A673 (cell line): ENCODE measurements around the gene RBM42. TPM values are rescaled to one million over a fixed set of nuclear protein-coding genes. Genes with fewer than 3 reads are reported as not detected.

ENCODE experiments used
- BruUV-seq: library from RNA; stranded (reverse); fragments of 400-500 nt; replicated peaks from 2 replicates; lab custom pipeline; 2021; lab: Mats Ljungman, UMichigan
- CTCF ChIA-PET: fragments of 300-600 bp; sonication (Branson Sonifier 250); formaldehyde crosslinking; loops from one replicate; lab custom pipeline; 2022; ENCODE audit warnings: antibody characterized with exemption; lab: Charles Lee
- POLR2A ChIA-PET: fragments of 300-600 bp; sonication (Branson Sonifier 250); formaldehyde crosslinking; loops from one replicate; lab custom pipeline; 2022; ENCODE audit warnings: antibody characterized with exemption; ENCODE audit not compliant: low non-redundant PET; lab: Charles Lee
- DNase-seq: peaks from one replicate; pipeline ENCODE4 v3.0.0-alpha.2; 2015; ENCODE audit warnings: low spot score
- H3K27ac ChIP-seq: fragments of 200-600 bp; sonication (generic); 2 replicates; pipeline ENCODE4 v1.5.1; 2016; ENCODE audit warnings: mixed run types, low read depth, mild to moderate bottlenecking, mixed read lengths, antibody characterized with exemption, low read length; ENCODE audit not compliant: poor library complexity, severe bottlenecking
- H3K27me3 ChIP-seq: fragments of 200-600 bp; sonication (generic); replicated peaks from 2 replicates; pipeline ENCODE4 v1.6.1; 2017; ENCODE audit warnings: mixed run types, low read depth, mild to moderate bottlenecking, mixed read lengths, antibody characterized with exemption, low read length; ENCODE audit not compliant: insufficient read depth, poor library complexity
- H3K36me3 ChIP-seq: fragments of 200-600 bp; sonication (generic); 2 replicates; pipeline ENCODE4 v1.6.1; 2016; ENCODE audit warnings: mixed run types, mild to moderate bottlenecking, mixed read lengths, antibody characterized with exemption, low read length; ENCODE audit not compliant: insufficient read depth, poor library complexity, severe bottlenecking
- H3K4me1 ChIP-seq: fragments of 200-600 bp; sonication (generic); 2 replicates; pipeline ENCODE4 v1.6.1; 2017; ENCODE audit warnings: mixed run types, mild to moderate bottlenecking, mixed read lengths, antibody characterized with exemption, low read length; ENCODE audit not compliant: insufficient read depth, poor library complexity, severe bottlenecking
- H3K4me3 ChIP-seq: fragments of 200-600 bp; sonication (generic); 2 replicates; pipeline ENCODE4 v1.5.1; 2016; ENCODE audit warnings: low read depth, mixed run types, mild to moderate bottlenecking, mixed read lengths, low read length; ENCODE audit not compliant: poor library complexity, severe bottlenecking
- H3K9me3 ChIP-seq: fragments of 200-600 bp; sonication (generic); 2 replicates; pipeline ENCODE4 v1.6.1; 2016; ENCODE audit warnings: mixed run types, low read depth, mild to moderate bottlenecking, mixed read lengths, antibody characterized with exemption, low read length; ENCODE audit not compliant: poor library complexity, severe bottlenecking
- EZH2 ChIP-seq: fragments of 200-600 bp; sonication (generic); IDR thresholded peaks from 2 replicates; pipeline ENCODE4 v1.6.1; 2017; ENCODE audit warnings: borderline replicate concordance, low read depth, mild to moderate bottlenecking, mixed read lengths, antibody characterized with exemption, low read length; ENCODE audit not compliant: poor library complexity, severe bottlenecking
- intact Hi-C: fragments of 100-400 bp; cut with micrococcal nuclease; formaldehyde crosslinking; loops from one replicate; pipeline ENCODE4 v1.10.0; 2022; ENCODE audit not compliant: unreplicated experiment
- total RNA-seq: library from RNA; stranded (reverse); gene quantifications from 2 replicates; pipeline ENCODE4 v1.2.3, GENCODE V29; 2021
- TF ChIP-seq, protein P1 (sequence below): fragments of 300-800, 200-600 bp; sonication (generic); conservative IDR thresholded peaks from 2 replicates; pipeline ENCODE4 v1.5.1; 2017; ENCODE audit warnings: low read depth, mild to moderate bottlenecking, antibody characterized with exemption, low read length, moderate library complexity, mixed read lengths

The RBM42 gene
- total RNA-seq, 1 experiment from 2014 or later, result 106 TPM

DNA sequence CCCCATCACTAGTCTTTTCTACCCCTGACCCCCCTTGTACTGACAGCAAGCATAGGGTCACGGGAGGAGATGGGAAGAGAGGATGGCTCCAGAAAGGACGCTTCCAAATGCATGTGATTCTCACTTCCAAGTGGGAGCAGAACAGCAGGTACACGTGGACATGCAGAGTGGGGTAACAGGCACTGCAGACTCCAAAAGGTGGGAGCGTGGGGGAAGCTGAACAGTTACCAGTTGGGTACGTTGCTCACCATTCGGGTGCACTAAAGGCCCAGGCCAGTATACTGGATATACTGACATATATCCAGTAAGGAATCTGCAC lies 10.4 kb downstream of the RBM42 start:
- DNase-seq, result no peak
- Histone ChIP-seq H3K9me3 (no peaks in the 10 kb centered on the region), H3K36me3 (peaks cover 26% of the 10 kb centered on the region), H3K27ac (no peak overlapping the region), H3K4me1 (peaks cover 17% of the 10 kb centered on the region), H3K4me3 (no peak overlapping the region), H3K27me3 (no peaks in the 10 kb centered on the region)
- intact Hi-C loops, result no loop called here
- TF ChIP-seq EZH2, result no peak
- TF ChIP-seq, protein P1, sequence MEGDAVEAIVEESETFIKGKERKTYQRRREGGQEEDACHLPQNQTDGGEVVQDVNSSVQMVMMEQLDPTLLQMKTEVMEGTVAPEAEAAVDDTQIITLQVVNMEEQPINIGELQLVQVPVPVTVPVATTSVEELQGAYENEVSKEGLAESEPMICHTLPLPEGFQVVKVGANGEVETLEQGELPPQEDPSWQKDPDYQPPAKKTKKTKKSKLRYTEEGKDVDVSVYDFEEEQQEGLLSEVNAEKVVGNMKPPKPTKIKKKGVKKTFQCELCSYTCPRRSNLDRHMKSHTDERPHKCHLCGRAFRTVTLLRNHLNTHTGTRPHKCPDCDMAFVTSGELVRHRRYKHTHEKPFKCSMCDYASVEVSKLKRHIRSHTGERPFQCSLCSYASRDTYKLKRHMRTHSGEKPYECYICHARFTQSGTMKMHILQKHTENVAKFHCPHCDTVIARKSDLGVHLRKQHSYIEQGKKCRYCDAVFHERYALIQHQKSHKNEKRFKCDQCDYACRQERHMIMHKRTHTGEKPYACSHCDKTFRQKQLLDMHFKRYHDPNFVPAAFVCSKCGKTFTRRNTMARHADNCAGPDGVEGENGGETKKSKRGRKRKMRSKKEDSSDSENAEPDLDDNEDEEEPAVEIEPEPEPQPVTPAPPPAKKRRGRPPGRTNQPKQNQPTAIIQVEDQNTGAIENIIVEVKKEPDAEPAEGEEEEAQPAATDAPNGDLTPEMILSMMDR, result no peak
- no TSS peak for BruUV-seq
- ChIA-PET CTCF (no interaction called here), POLR2A (no interaction called here)

DNA sequence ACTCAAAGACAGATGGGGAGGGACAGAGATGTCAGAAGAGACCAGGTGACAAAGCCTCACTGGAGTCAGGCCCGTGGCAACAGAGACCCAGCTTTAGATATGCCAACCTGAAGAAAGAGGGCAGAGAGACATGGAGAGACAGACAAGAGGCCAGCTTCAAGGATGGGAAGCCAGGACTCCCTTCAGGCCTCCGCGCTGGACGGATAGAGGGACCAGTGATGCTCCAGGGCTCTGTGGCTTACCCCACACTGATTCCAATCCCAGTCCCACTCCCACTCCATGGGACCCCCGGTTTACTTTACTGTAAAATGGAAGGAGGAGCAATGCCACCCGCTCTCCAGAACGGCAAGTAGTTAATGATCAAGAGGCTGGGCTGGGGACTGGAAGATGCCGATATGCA lies 11.0 kb downstream of the RBM42 start:
- no peak for DNase-seq
- intact Hi-C loops, result loop anchor here (10.0 kb wide), 1 partner anchor 285 kb away; the partner anchor contains the start of gene FFAR3
- H3K9me3 ChIP-seq, result no peaks in the 10 kb centered on the region
- BruUV-seq, result no TSS peak
- TF ChIP-seq EZH2, result no peak
- TF ChIP-seq, protein P1, result no peak
- CTCF ChIA-PET, result no interaction called here
- H3K36me3 ChIP-seq, result peaks cover 22% of the 10 kb centered on the region
- no peak overlapping the region for H3K27ac ChIP-seq
- POLR2A ChIA-PET, result no interaction called here
- H3K4me3 ChIP-seq, result no peak overlapping the region
- no peaks in the 10 kb centered on the region for H3K27me3 ChIP-seq
- H3K4me1 ChIP-seq, result peaks cover 17% of the 10 kb centered on the region

DNA sequence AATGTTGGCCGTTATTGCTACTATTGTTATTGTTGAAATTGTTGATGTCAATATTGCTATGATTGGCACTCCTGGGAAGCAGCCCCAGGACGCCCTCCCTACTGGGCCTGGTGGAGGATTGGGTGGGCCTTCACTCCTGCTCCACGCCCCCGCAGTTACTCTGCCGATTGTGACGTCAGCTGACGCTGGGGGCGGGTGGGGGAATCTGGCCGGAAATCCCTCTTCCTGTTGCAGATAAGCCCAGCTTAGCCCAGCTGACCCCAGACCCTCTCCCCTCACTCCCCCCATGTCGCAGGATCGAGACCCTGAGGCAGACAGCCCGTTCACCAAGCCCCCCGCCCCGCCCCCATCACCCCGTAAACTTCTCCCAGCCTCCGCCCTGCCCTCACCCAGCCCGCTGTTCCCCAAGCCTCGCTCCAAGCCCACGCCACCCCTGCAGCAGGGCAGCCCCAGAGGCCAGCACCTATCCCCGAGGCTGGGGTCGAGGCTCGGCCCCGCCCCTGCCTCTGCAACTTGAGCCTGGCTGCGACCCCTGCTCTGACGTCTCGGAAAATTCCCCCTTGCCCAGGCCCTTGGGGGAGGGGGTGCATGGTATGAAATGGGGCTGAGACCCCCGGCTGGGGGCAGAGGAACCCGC lies 12.8 kb downstream of the RBM42 start, which contains the start of gene ETV2:
Gene ETV2 (plus strand): TSS at position 231 of the 637 bp plus-strand sequence. CDS start 716 bp downstream, outside the sequence.
- BruUV-seq, result no TSS peak
- Histone ChIP-seq H3K4me3 (no peak within 1 kb of the TSS), H3K9me3 (no peaks in the 10 kb centered on the region), H3K36me3 (peaks cover 16% of the 10 kb centered on the region), H3K4me1 (peaks cover 17% of the 10 kb centered on the region), H3K27ac (peak within 1 kb of the TSS; percentile 85), H3K27me3 (no peaks in the 10 kb centered on the region)
- intact Hi-C loops, result loop anchor here (10.0 kb wide), 1 partner anchor 287 kb away; the partner anchor contains the start of gene FFAR3
- peak; percentile 62 for DNase-seq
- CTCF ChIA-PET, result no interaction called here
- POLR2A ChIA-PET, result interaction anchor here (0.7 kb wide), 1 partner anchor 93 kb away, joined by 3 read pairs; no protein-coding TSS in a partner anchor
- TF ChIP-seq, protein P1, result no peak
- no peak for TF ChIP-seq EZH2
